Activated CD8-positive, alpha-beta memory T cell treated with anti-CD3 and anti-CD28 coated beads, Interleukin-2, amount 50 U/mL, for 4 hours (primary cell): ENCODE results near the gene ETV6.
A peak's percentile ranks its signal among the peaks of the same experiment; 100 is the strongest.

Experiments
- DNase-seq: peaks from one replicate; pipeline ENCODE4 v3.0.0-alpha.2; 2020

ETV6 gene

DNA sequence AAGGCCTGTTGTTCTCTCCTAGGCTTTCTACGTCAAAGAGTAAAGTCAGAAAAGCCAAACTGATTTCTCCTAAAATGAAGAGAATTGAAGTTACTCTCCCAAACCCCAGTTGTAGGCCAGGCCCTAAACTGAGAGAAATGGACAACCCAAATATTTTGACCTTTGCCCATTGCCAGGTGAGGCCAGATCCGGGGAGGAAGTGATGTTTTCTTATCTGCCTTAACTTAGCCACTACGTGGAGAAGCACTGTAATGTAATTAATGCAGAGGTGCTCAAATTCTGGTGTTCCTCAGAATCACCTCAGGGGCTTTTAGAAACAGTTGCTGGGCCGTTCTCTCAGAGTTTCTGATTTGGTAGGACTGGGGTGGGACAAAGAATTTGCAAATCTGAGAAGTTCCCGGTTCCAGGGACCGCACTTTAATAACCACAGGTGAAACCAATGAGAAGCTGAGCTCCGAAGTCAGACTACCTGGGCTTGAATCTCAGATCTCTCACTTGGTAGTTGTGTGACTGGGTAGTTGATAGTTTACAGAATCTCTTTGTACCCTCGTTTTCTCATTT lies 73.2 kb downstream of the ETV6 start:
- no peak for DNase-seq

DNA sequence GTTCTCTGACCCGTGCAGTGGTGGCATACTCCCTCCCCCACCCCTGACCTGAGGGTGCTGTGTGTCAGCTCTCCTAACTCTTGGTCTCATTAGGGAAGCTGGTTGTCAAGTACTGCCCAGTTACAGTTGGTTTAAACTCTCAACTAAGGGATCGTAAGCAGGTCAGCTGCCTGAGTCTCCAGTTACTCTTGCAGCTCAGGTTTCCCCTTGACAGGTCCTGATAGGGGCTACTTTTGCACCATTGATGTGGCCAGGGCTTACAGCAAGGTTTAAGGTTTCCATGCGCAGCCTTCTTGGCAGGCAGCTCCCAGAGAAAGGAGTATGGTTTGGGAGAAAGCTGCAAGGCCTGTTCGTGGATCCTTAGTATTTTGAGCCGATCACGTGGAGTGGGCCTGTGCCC lies 74.5 kb downstream of the ETV6 start:
- DNase-seq: no peak

DNA sequence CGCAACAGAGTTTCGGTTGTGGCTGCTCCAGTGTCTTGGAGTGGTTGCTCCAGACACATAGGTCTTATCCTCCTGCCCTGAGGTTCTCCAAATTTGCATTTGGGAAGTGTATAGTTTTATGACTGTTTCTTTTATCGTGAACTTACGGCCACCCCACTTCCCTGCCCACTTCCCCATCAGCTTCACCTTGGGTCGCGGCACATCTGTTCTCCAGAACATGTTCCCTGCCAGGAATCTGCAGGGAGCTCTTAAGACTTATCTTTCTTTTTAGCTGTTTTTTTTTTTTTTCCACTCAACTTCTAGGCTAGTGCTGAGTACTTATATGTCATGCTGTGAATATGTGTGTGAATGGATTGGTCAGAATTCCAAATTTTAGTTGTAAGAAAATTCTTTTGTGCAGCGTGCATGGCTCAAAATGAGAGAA lies 75.4 kb downstream of the ETV6 start:
- no peak for DNase-seq

DNA sequence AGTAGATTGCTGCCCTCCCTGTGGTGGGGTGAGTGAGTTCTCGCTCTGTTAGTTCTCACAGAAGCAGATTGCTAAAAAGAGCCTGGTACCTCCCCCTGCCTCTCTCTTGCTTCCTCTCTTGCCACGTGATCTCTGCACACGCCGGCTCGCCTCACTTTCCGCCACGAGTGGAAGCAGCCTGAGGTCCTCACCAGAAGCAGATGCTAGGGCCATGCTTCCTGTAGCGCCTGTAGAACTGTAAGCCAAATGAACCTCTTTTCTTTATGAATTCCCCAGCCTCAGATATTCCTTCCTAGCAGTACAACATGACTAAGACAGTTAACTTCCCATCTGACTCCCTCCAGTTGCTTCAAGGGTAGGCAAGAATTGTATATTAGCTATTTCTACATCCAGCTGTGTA lies 76.2 kb downstream of the ETV6 start:
- no peak for DNase-seq

DNA sequence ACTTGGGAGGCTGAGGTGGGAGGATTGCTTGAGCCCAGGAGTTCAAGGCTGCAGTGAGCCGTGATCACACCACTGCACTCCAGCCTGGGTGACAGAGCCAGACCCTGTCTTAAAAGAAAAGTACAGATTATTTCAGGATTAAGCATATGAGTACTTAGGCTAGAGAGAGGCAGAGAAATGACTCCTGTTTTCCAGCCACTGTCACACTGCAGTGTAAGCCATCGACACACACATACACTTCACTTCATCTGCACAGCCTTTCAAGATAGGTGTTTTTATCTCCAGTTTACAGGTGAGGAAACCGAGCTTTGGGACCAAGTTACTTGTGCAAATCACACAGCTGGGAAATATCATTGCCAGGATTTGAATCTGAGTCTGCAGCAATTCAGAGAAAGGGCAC lies 77.2 kb downstream of the ETV6 start:
- no peak for DNase-seq

DNA sequence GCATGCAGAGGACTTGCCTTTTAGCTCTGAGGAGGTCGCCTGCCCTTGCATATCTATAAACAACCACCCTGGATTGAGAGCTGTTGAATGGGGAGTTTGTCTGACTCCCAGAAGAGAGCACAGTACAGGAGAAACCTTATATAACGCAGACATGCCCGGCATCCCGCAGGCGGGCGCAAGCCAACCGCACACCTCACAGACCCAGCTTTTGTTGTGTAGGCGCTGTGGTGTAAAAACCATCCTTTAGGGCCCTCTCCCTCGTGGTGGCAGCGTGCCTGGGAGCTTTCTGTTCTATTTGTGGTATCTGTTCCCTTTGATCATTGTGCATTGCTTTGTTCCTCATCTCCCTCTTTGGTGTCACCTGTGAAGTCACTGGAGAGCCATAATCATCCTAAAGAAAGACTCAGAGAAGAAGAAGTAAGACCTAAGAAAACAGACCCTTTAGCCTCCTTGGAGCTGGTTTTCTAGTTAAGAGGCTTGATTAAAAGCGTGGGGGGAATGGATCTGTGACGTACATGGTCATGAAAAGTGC lies 77.7 kb downstream of the ETV6 start:
- peak; percentile 28 for DNase-seq

DNA sequence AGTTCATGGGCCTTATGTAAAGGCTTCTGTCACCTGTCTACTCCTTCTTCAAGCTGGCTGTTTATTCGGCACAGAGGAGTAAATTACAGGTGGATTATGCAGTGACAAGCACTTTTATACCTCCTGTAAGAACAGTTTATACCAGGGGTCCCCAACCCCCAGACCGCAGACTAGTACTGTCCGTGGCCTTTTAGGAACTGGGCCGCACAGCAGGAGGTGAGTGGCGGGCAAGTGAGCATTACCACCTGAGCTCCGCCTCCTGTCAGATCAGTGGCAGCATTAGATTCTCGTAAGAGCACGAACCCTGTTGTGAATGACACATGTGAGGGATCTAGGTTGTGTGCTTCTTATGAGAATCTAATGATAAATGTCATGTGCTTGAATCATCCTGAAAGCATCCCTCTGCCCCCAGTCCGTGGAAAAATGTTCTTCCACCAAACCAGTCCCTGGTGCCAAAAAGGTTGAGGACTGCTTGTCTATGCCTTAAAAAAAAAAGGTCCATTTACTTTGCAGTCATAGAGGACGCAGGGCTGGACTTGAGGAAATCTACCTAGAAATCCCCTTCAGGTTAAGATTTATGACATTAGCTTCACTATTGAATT lies 78.8 kb downstream of the ETV6 start:
- DNase-seq: no peak

DNA sequence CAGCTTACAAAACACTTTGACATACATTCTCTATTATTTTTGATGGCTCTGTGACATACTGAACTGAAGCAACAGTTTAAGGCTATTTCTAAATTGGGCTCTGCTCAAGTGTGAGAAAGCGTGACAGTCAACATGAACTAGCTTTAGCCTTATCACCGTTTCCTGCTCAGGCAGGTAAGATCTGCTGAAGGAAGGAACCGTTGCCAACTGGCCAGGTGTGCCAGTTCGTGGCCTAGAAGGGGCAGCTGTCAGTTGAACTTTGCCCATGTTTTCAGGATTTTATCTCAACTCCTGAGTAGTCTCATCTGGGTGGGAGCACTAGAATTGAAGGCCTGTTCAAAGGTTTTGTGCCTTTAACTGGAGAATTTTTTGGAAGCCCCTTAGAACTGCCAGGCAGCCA lies 79.5 kb downstream of the ETV6 start:
- no peak for DNase-seq

DNA sequence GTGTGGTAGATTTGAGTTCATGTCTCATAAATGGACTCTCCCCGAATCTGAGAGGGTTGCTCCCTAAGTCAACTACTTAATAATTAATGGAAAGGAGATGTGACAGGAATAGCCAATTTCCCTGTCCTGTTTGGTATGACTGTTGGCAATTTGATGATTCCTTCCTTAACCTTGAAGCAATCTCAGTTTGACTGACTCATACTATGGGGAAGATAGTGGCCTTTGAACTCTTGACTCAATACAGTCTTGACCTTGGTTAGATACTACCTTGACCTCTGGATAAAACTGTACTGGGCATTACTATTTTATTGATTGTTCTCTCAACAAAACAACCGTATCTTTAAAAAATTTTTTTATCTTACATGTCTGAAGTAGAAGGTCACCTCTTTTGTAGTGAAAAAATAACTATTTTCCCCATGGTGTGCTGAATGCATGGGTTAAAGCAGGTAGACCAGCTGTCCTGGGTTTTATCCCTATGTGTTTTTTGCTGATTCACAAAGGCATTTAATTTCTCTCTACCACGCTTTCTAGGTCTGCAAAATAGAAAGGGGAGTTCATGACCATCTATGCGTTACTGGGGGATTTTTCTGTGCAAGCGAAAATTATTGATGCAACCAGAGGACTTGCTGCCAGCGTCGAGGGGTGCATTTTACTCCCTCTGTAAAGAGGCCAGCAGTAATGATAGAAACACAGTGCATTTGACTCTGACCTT lies 80.1 kb downstream of the ETV6 start:
- no peak for DNase-seq

DNA sequence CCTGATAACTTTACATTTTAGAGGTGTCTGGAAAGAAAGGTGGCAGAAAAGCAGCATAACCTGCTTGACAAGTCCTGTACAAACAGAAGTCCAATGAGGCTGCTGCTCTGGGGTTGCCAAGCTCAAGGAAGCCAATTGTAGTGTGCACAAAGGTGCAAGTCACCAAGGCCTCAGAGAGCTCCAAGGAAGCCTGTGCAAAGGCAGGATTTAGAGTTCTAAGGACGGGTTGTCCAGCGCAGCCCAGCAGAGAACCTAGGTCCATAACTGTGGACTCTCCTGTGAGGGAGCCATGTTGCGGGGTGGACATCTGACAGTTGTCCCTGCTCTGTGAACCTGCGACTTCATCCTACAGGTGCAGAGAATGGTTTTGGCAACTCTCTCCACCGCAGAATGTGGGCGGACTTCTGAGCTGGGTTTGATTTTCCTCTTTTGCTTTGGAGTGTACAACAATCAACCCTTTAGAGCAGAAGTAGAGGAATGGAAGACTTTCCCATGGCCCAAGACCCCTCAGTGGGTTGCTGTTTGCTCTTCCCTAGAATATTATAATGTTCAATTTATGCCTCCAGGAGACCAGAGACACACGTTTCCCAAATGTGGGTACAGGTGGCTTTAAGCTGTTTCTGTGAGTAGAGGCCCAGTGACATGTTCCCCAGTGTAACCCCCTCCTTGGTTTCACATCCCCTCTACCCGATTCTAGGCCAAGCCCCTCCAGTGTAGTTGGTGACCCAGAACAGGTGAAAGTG lies 81.0 kb downstream of the ETV6 start:
- no peak for DNase-seq

DNA sequence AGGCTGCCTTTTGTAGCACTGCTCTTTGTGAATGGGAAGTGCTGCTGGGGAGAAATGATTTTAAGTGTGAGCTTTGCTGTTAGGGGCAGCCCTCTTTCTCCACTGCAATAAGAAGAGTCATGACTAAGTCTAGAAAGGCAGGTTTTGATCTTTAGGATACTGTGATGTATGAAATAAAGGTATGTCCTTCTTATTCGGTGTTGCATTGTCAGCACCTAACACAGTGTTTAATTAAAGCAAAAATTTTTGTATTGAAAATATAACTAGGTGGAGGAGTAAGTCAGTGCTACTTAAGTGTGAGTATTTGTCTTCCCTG lies 81.5 kb downstream of the ETV6 start:
- DNase-seq: no peak

DNA sequence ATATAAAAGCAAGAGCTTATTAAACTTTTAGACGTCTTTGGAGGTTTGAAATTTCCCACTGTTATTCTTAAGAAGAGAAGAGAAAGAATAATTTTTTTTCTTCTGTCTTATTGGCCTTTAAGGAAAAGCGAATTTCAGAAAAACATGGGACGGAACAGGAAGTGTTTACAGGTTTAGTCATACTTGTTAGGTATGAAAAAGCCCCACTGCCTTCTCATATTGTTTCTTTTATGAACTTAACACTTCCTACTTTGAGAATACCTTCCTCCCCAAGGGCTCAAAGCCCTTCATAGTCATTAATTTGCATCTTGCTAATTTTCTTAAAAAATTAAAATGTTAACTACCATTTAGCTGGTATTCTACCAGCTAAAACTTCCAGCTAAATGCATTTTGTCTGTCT lies 82.0 kb downstream of the ETV6 start:
- DNase-seq: no peak

DNA sequence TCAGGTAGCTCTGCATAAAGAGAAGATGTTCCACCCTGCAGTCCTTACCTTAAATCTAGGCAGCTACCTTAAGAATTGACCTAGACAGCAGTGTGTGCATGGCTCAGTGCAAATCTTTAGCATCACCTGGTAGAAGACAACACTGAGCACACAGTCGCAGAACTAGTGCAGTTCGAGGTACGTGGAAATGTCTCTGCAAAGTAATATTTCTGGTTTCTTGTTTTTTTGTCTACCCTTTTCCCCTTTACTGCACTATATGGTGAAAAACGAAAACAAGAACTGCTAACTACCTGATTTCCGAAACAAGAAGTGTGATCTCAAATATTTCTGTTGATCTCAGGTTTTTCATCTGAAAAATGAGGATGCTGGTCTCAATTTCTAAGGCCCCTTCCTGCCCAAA lies 82.5 kb downstream of the ETV6 start:
- no peak for DNase-seq

DNA sequence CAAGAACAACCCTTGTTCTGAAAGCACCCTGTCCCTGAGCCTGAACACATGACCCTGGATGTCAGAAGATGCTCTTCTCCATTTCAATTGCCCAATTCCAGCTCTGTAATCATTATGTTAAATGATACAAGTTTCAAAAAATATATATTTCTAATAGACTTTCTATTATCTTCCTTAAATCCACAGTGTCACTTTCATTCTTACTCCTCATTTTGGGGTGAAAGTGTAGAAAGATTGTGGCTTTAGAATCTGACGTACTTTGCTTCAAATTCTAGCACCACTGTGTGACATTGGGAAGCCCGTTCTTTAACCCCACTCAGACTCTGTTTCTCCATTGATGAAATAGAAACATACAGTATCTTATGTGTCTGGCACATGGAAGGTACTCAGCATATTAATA lies 83.2 kb downstream of the ETV6 start:
- no peak for DNase-seq

DNA sequence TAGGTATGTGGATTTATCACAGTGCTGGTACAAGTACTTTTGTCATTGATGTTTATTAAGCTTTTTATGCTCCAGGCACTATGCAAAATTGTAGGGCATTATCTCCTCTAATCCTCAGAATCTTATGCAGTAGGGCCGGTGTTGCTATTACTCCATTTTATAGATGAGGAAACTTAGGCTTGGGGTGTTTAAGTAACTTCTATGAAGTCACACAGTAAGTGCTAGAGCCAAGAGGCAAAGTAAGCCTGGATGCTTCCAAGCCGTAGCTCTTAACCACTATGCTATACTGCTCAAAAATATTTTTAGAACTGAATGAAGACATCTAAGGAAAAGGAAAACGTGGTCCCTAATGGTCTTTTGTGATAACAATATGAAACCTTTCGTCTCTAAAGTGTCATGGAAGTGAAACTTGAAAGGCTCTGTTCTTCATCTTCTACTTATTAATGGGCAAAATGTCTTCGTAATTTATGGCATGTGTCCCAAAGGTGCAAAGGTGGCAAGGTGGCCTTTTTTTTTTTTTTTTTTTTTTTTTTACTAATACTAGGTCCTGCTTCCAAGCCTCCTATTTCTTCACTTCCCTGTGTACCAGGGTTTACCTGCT lies 85.2 kb downstream of the ETV6 start:
- no peak for DNase-seq

DNA sequence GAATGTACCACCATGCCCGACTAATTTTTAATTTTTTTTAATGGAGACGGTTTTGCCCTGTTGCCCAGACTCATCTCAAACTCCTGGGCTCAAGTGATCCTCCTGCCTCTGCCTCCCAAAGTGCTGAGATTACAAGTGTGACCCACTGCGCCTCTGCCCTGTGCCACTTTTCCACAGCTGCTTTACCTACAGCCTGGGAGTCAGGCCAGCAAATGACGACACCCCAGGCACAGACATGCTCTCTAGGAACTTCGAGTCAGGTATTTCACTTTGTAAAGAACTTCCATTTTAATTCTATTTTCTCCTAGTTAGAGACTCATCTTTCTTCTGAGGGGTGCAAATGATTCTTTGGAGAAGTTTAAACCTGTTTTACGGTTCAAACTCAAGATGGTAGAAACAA lies 89.0 kb downstream of the ETV6 start:
- DNase-seq: no peak

DNA sequence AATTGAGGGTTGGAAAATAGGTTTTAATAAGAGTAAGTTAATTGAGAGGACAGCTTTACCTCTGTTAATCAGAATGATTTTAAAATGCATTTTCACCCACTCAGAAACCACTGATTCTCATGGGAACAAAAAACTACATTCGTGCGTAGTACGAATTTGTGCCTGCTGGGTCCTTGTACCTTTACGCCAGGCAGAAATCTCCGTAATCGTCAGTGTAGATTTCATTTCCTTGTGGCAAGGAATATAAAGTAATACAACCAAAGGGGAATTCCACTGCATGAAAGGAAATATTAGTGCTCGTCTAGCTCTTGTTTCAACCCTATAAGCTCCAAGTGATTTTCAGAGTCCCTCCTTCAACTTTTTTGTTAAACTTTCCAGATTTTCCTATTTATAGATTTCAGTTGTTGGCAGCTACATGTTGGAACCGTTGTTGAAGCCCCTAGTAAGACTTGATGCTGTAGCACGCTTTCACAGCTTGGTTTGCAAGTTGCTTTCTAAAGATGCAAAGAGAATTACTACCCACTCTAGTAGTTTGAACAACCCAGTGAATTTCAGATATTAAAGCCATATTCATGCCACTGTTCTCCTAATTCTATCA lies 90.6 kb downstream of the ETV6 start:
- no peak for DNase-seq

DNA sequence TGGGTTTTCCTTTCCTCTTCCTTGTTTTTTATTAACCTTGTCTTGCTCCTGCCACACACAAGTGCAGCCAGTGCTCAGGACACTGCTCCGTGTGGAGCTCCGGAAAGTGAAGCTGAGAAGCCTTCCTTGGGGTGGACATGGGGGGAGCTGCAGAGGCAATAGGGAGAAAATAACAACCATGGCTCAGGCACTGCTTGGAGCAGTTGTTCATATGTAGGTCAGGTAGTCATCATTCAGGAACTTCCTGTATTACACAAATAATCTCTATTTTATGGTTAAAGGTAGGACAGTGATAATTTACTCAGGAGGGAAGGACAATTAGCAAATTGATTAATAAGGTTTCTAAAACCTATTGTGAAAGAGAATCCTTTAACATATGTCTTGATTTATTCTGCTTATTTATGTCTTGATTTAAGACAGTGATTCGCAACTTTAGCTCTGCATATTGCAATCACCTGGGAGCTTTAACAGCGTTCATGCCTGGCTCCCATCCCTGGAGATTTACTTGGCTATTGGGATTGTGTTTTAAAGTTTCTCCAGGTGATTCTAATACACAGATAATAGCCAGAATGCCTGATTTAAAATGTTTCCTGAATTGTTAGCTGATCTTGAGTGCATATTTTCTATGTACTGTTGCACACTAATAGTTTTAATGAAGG lies 92.1 kb downstream of the ETV6 start:
- DNase-seq: no peak

DNA sequence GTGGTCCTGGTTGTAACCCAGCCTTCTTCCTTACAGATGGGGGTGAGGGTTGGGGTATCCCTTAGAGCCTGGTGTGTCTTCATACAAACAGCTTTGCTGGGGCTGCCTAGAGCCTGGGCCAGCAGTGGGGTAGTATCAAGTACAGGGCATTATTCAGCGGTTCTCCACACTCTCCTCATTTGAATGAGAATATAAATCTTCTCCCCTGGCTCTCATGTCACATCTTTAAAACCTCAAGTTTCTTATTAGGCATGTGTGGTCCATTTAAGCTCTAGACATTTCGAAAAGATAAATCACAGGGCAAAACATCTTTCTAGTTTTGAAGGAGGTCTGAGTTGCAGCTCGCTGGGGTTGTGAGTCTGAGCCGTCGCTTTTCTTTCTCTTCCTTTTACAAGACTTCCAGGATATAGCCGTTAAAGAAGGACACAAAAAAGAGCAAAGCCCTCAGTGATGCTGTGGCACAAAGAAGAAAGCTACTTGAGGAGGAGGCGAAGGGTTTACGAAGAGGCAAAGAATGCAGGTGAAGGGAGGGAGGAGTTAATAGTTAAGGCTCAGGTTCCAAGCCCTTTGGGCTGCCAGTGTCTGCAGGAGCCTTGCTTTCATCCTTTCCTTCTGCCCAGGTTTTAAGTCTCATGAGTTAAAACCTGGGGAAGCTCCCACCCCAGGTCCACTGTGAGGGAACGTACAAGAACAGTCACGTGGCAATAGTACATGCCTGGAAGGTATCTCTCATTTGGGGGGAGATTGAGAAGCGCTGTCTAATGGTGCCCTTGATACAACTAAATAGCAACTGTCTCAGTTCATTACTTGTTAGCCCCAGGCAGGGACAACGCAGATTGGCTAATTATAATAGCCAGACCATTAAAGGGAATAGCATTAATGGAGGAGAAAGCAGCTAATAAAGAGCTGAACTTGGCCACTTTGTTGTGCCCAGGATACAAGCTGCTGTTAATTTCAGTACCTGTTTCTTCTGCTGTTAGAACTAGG lies 94.2 kb downstream of the ETV6 start:
- DNase-seq: no peak

DNA sequence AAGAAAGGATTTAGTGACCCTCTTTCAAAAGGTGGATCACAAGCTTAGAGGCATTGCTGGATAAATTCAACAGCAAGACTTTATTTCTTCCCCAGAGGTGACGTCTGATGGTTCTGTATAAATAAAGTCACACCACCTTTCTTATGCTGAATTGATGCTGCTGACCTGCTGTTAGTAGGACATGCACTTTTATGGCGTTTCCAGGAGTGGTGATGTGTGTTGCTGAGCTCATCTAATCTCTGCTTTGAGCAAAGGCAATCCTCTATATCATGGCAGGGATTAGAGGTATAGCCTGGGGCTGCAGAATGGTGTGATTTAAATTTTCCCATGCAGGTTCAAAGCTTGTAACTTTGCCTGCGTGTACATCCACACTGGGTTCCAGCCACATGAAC lies 94.9 kb downstream of the ETV6 start:
- no peak for DNase-seq

DNA sequence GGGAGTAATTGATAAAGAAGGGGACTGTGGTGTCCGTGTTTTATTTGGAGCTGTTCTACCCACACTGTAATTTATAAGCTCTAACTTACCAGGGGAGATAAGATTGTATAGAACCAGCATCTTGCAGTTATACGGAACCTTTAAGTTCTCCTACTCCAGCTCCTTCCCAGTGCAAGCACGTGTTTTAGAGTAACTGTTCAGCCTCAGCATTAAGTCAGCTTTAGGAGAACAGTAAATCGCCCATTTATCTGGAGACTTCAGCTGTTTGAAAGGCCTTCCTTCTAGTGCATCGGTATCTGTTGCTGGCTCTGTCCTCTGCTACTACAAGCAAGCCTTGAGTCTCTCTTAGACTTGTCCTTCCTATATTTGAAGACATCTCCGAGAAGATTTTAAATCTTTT lies 95.6 kb downstream of the ETV6 start:
- DNase-seq: no peak
